ENCODE data around the gene AJAP1. TPM values are rescaled to one million over a fixed set of nuclear protein-coding genes. Genes with fewer than 3 reads are reported as not detected.

The AJAP1 gene
- total and polyA plus RNA-seq, 2 experiments from 2014 or later = not detected

- no peak overlapping the region for H3K4me2 ChIP-seq
- ATAC-seq (no peak), DNase-seq (ENCODE audit: low spot score) (no peak)
- Mint-ChIP-seq H3K9me3 (peaks cover 6% of the 10 kb centered on the region), H3K4me1 (peaks cover 65% of the 10 kb centered on the region), H3K4me3 (no peak overlapping the region), H3K27ac (no peak overlapping the region), H3K36me3 (ENCODE audit: low read depth) (peaks cover 8% of the 10 kb centered on the region), H3K27me3 (ENCODE audit: insufficient read depth, low read depth, poor library complexity) (peaks cover 54% of the 10 kb centered on the region)
- no peaks in the 10 kb centered on the region for H3K79me2 ChIP-seq (replicated peaks; ENCODE audit: insufficient read depth)
- H4K20me1 ChIP-seq (replicated peaks; ENCODE audit: insufficient read depth) = no peaks in the 10 kb centered on the region
- TF ChIP-seq, protein P1, sequence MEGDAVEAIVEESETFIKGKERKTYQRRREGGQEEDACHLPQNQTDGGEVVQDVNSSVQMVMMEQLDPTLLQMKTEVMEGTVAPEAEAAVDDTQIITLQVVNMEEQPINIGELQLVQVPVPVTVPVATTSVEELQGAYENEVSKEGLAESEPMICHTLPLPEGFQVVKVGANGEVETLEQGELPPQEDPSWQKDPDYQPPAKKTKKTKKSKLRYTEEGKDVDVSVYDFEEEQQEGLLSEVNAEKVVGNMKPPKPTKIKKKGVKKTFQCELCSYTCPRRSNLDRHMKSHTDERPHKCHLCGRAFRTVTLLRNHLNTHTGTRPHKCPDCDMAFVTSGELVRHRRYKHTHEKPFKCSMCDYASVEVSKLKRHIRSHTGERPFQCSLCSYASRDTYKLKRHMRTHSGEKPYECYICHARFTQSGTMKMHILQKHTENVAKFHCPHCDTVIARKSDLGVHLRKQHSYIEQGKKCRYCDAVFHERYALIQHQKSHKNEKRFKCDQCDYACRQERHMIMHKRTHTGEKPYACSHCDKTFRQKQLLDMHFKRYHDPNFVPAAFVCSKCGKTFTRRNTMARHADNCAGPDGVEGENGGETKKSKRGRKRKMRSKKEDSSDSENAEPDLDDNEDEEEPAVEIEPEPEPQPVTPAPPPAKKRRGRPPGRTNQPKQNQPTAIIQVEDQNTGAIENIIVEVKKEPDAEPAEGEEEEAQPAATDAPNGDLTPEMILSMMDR (conservative IDR thresholded peaks at IDR 0.05; ENCODE audit: low read depth in 2 of 2) = no peak
- TF ChIP-seq ZNF114 (CRISPR knock-in tag; IDR thresholded peaks at IDR 0.05) (no peak), ETS1 (IDR thresholded peaks at IDR 0.05) (no peak), STAT1 (IDR thresholded peaks at IDR 0.05; ENCODE audit: unreplicated experiment) (no peak), ZNF331 (CRISPR knock-in tag; IDR thresholded peaks at IDR 0.05; ENCODE audit: low read depth) (no peak), POLR2AphosphoS5 (IDR thresholded peaks at IDR 0.05; ENCODE audit: low read depth) (no peak), EZH2 (IDR thresholded peaks at IDR 0.05; ENCODE audit: low read depth, unreplicated experiment) (no peak), REST (IDR thresholded peaks at IDR 0.05; ENCODE audit: unreplicated experiment) (no peak), CREB1 (CRISPR knock-in tag; IDR thresholded peaks at IDR 0.05; ENCODE audit: low read depth) (no peak), JUNB (IDR thresholded peaks at IDR 0.05; ENCODE audit: unreplicated experiment) (no peak), EZH2phosphoT487 (IDR thresholded peaks at IDR 0.05; ENCODE audit: unreplicated experiment) (no peak), NANOG (IDR thresholded peaks at IDR 0.05; ENCODE audit: borderline replicate concordance) (no peak)
- TF ChIP-seq, protein P2, sequence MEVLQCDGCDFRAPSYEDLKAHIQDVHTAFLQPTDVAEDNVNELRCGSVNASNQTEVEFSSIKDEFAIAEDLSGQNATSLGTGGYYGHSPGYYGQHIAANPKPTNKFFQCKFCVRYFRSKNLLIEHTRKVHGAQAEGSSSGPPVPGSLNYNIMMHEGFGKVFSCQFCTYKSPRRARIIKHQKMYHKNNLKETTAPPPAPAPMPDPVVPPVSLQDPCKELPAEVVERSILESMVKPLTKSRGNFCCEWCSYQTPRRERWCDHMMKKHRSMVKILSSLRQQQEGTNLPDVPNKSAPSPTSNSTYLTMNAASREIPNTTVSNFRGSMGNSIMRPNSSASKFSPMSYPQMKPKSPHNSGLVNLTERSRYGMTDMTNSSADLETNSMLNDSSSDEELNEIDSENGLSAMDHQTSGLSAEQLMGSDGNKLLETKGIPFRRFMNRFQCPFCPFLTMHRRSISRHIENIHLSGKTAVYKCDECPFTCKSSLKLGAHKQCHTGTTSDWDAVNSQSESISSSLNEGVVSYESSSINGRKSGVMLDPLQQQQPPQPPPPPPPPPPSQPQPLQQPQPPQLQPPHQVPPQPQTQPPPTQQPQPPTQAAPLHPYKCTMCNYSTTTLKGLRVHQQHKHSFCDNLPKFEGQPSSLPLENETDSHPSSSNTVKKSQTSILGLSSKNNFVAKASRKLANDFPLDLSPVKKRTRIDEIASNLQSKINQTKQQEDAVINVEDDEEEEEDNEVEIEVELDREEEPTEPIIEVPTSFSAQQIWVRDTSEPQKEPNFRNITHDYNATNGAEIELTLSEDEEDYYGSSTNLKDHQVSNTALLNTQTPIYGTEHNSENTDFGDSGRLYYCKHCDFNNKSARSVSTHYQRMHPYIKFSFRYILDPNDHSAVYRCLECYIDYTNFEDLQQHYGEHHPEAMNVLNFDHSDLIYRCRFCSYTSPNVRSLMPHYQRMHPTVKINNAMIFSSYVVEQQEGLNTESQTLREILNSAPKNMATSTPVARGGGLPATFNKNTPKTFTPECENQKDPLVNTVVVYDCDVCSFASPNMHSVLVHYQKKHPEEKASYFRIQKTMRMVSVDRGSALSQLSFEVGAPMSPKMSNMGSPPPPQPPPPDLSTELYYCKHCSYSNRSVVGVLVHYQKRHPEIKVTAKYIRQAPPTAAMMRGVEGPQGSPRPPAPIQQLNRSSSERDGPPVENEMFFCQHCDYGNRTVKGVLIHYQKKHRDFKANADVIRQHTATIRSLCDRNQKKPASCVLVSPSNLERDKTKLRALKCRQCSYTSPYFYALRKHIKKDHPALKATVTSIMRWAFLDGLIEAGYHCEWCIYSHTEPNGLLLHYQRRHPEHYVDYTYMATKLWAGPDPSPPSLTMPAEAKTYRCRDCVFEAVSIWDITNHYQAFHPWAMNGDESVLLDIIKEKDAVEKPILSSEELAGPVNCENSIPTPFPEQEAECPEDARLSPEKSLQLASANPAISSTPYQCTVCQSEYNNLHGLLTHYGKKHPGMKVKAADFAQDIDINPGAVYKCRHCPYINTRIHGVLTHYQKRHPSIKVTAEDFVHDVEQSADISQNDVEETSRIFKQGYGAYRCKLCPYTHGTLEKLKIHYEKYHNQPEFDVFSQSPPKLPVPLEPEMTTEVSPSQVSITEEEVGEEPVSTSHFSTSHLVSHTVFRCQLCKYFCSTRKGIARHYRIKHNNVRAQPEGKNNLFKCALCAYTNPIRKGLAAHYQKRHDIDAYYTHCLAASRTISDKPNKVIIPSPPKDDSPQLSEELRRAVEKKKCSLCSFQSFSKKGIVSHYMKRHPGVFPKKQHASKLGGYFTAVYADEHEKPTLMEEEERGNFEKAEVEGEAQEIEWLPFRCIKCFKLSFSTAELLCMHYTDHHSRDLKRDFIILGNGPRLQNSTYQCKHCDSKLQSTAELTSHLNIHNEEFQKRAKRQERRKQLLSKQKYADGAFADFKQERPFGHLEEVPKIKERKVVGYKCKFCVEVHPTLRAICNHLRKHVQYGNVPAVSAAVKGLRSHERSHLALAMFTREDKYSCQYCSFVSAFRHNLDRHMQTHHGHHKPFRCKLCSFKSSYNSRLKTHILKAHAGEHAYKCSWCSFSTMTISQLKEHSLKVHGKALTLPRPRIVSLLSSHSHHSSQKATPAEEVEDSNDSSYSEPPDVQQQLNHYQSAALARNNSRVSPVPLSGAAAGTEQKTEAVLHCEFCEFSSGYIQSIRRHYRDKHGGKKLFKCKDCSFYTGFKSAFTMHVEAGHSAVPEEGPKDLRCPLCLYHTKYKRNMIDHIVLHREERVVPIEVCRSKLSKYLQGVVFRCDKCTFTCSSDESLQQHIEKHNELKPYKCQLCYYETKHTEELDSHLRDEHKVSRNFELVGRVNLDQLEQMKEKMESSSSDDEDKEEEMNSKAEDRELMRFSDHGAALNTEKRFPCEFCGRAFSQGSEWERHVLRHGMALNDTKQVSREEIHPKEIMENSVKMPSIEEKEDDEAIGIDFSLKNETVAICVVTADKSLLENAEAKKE (CRISPR knock-in tag; IDR thresholded peaks at IDR 0.05) = no peak
- no peaks in the 10 kb centered on the region for H3K27me3 ChIP-seq (ENCODE audit: insufficient read depth)
- H3K4me3 ChIP-seq = no peak overlapping the region
- no peaks in the 10 kb centered on the region for H3F3A ChIP-seq (replicated peaks; ENCODE audit: low read depth)
- H3K36me3 ChIP-seq (ENCODE audit: insufficient read depth) = peaks cover 4% of the 10 kb centered on the region; the same call in 1 of the 2 replicates
- H3K4me1 ChIP-seq (ENCODE audit: insufficient read depth) = no peaks in the 10 kb centered on the region
- H2AFZ ChIP-seq = no peak overlapping the region
- H3K9me2 ChIP-seq (ENCODE audit: insufficient read depth) = no peaks in the 10 kb centered on the region
- no peak overlapping the region for H3K27ac ChIP-seq (ENCODE audit: low read depth)
These were observed 6.6 kb downstream of the AJAP1 start for GRCh38 chr1:4660917-4661594.

Data from GM23338 (cell line).